Measurements from ENCODE around the gene TMEM233.

The TMEM233 gene

GRCh38 chr12:119659289-119659897 is 65.8 kb downstream of the TMEM233 start:
- DNase-seq, result no peak

- DNase-seq, result no peak
These were observed 66.5 kb downstream of the TMEM233 start for GRCh38 chr12:119660076-119660475.

GRCh38 chr12:119661882-119662281 is 68.3 kb downstream of the TMEM233 start:
- DNase-seq, result no peak

GRCh38 chr12:119664642-119665041 is 71.1 kb downstream of the TMEM233 start:
- DNase-seq, result no peak

- no peak for DNase-seq
These were observed 71.8 kb downstream of the TMEM233 start for GRCh38 chr12:119665164-119665929.

- DNase-seq, result no peak
These were observed 72.7 kb downstream of the TMEM233 start for GRCh38 chr12:119666226-119666795.

GRCh38 chr12:119666900-119667576 is 73.5 kb downstream of the TMEM233 start:
- no peak for DNase-seq

- peak; percentile 92 for DNase-seq
These were observed 74.2 kb downstream of the TMEM233 start, which contains the start of gene PRKAB1 for GRCh38 chr12:119667577-119668323. Gene PRKAB1 (plus strand): TSS chr12:119668133. CDS start chr12:119668245, 112 bp downstream.

- no peak for DNase-seq
These were observed 74.8 kb downstream of the TMEM233 start for GRCh38 chr12:119668324-119668841.

GRCh38 chr12:119669744-119670472 is 76.3 kb downstream of the TMEM233 start:
- no peak for DNase-seq

GRCh38 chr12:119671070-119671469 is 77.5 kb downstream of the TMEM233 start:
- no peak for DNase-seq

- DNase-seq, result no peak
These were observed 78.6 kb downstream of the TMEM233 start for GRCh38 chr12:119672194-119672593.

- no peak for DNase-seq
These were observed 80.1 kb downstream of the TMEM233 start for GRCh38 chr12:119673634-119674033.

- no peak for DNase-seq
These were observed 81.0 kb downstream of the TMEM233 start for GRCh38 chr12:119674560-119674959.

- DNase-seq, result no peak
These were observed 82.4 kb downstream of the TMEM233 start for GRCh38 chr12:119676022-119676421.

- DNase-seq, result no peak
These were observed 83.0 kb downstream of the TMEM233 start for GRCh38 chr12:119676573-119676972.

GRCh38 chr12:119678459-119678858 is 84.9 kb downstream of the TMEM233 start:
- DNase-seq, result no peak

- DNase-seq, result no peak
These were observed 85.5 kb downstream of the TMEM233 start for GRCh38 chr12:119679081-119679480.

GRCh38 chr12:119679490-119679889 is 85.9 kb downstream of the TMEM233 start:
- no peak for DNase-seq

- no peak for DNase-seq
These were observed 87.5 kb downstream of the TMEM233 start for GRCh38 chr12:119681111-119681510.

- DNase-seq, result no peak
These were observed 88.4 kb downstream of the TMEM233 start for GRCh38 chr12:119681728-119682638.

Data from right forelimb (tissue), 1 donor.